ENCODE measurements around the gene MED26.
"Not testable (repeated sequence)": the region's sequence is repeated elsewhere in the genome, so short reads cannot be mapped to it uniquely, and the experiment has no call there.

Gene MED26

DNA sequence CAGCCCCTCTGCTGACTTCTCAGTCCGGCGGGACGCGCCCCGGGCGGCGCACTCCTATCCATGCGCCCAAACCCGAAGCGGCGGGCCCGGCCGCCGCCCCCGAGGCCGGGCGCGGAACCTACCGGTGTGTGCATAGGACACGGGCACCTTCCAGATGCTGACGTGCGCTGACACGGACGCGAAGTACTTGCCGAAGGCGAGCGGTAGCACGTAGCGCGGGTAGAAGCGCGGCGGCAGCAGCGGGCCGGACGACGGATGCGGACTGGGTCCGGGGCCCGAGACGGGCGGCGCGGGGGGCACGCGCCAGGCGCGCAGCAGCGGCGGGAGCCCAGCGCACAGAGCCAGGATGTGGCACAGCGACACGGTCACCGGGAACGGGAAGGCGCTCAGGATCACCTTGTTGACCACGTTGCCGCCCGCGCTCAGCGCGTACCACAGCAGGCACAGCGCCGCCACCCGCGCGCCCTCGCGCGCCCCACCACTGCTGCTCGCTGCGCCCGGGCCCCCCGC is 56.1 kb downstream of the MED26 start:
- DNase-seq: no peak

DNA sequence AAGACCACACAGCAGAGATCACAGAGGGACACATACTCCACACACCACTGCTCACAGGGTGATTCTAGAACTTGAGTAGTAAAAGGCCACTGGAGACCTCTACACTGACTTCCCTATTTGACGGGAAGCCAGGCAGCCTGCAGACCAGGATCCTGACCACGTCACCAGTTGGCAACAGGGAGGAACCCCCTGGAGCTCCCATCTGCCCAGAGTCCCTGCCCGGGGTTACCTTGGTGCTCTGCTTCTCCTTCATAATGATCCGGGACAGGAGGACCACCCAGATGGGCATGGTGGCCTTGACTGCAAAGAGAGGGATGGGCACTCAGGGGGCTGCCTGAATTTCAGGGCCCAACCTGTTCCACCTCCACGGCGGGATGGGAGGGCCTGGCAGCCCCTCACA is 56.7 kb downstream of the MED26 start:
- DNase-seq: no peak

DNA sequence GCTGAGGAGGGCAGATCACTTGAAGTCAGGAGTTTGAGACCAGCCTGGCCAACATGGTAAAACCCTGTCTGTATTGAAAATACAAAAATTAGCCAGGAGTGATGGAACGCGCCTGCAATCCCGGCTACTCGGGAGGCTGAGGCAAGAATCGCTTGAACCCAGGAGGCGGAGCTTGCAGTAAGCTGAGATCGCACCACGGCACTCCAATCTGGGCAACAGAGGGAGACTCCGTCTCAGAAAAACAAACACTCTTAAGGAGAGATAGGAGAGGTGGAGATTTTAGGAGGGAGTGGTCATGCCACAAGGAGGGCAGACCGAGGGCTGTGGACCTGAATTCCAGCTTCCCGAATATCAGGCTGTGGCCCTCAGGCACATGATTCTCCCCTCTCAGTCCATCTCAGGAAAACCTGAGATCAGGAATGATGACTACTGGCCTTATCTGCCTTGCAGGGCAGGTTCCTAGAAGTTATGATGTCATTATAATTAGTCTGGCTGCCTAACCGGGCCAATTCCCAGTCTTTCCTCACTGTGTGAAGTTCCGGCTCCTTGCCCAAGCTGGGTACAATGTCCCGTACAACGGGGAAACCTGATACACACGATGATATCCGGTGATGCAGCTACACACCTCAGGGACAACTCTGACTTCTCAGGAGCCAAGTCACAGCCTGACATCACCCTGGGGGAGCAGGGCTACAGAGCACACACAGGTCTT is 58.2 kb downstream of the MED26 start:
- no peak for DNase-seq

DNA sequence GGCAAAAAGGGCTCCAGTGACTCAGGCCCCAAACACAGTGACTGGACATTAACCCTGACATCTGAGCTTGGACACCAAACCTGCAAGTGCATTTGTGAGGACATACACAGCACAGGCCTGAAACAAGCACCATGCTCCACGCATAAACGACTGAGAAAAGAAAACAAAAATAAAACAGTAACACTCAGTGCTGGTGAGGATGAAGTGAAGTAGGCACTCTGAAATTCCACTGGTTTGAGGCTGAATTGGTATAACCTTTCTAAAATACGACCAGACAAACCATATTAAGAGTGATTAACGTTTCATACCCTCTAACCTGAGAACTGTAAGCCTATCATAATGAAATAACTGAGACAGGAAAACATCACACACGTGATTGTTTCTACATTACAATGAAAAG is 61.3 kb downstream of the MED26 start:
- no peak for DNase-seq

DNA sequence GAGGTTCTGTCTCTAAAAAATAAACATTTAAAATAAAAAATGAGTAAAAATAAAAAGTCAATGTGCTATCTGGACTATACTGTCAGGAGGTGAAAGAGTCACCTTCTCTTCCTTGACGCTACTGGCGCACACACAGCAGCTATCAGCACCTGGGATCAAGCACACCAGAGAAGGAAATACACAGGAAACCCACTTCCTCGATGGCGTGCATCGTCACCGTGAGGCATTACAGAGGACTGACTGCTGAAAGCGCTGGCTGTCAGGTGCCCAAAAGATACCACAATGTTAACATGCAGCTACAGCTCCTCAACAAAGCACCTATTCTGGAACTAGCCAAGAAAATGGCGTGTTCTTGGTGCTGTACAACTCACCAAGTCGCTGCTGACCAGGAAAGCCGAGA is 61.8 kb downstream of the MED26 start:
- no peak for DNase-seq

DNA sequence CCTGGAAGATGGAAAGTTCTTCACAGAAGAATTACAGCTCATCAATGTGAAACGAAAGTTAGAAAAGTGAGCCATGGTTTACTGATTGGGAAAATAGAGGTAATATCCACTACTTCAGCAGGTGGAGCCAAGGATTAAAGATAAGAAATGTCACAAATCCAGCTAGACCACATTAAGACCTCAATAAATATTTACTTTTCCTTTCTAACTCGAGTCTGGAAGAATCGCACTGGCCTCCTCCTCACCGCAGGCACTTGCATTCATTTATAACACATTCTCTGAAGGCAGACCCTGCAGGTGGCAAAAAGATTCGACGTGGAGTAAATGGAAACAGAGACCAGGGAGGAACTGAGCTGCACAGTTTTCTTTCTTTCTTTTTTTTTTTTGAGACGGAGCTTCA is 63.2 kb downstream of the MED26 start:
- no peak for DNase-seq

DNA sequence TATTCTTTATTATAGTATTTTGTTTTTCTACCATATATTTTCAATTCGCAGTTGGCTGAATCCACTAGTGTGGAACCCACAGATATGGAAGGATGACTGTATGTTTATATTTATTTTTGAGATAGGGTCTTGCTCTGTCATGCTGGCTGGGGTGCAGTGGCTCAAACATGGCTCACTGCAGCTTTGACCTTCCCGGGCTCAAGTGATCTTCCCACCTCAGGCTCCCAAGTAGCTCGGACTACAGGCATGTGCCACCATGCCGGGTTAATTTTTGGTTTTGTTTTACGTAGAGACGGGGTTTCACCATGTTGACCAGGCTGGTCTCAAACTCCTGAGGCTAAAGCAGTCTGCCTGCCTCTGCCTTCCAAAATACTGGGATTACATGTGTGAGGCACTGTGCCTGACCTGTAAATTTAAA is 65.4 kb downstream of the MED26 start:
- DNase-seq: no peak

DNA sequence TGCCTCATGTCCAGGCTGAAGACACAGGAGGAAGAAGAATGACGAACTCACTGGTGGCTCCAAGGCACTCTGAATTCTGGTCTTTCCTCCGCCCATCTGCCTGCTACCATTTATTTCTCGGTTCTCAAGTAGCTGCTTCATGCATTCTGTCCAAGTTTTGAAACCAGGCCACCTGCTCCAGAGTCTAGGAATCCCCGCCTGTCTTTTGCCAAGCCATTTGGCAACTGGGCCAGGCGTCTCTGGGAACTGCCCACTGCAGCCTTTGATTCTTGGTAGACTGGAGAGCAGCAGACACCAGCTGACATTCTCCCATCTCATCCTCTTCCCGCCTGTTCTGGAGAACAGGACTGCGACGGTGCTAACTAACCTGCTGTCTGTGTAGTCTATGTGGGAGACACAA is 66.6 kb downstream of the MED26 start:
- no peak for DNase-seq

DNA sequence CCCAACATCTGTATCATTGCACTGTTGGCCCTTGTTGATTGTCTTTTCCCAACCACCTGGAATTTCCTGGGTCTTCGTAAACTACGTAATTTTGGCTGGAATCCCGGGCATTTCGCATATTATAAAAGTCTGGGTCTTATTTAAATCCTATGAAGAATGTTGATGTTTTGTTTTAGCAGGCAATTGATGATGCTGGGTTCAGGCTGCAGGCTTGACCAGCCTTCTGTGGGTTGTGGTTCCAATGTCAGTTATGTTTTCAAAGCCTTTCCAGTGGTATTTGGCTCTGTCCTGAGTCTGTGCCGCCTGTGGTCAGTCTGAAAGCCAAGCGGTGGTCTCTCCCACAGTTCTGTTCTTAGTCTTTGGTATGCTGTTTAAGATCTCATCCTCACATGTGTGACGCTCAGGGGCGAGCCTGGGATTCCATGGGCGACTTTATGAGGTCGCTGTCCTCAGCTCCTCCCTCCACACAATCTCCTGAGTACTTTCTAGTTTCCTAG is 68.2 kb downstream of the MED26 start:
- no peak for DNase-seq

DNA sequence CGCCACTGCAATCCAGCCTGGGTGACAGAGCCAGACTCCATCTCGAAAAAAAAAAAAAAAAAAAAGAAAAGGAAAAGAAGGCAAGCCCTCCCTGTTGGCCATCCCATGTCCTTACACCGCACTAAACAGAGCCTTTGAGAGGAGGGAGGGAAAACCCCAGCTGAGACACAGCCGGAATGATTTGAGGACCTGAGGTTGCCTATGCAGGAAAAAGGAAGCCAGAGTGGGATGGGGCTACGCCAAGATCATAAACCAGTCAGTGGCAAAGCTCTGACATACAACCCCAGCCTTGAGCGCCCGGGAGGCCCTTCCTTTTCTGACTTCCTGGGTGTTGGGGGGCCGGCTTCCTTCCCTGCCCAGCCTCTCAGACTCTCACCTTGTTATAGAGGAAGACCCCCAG is 73.2 kb downstream of the MED26 start:
- DNase-seq: no peak

DNA sequence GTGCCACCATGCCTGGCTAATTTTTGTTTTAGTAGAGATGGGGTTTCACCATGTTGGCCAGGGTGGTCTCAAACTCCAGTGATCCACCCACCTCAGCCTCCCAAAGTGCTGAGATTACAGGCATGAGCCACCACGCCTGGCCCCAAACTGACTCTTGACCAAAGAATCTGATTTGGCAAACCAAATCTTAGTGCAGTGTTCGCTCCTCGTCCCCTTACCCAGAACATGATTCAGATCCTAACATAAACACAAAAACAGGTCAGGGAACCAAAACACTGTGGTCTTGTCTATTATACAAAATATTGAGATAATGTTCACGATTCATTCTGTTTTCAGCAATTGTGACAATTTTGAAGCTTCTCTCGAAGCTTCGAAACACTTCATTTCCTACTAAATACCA is 76.1 kb downstream of the MED26 start:
- not testable (repeated sequence) for DNase-seq

DNA sequence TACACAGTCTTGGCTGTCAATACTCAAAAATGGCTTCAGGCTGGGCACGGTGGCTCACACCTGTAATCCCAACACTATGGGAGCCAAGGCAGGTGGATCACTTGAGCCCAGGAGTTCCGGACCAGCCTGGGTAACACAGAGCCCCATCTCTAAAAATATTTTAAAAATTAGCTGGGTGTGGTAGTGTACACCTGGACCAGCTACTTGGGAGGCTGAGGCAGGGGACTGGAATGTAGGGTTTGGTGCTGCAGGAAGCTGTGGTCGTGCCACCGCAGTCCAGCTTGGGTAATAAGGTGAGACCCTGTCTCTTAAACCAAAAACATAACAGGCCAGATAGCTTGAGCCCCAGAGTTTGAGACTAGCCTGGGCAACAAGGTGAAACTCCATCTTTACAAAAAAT is 79.0 kb downstream of the MED26 start:
- no peak for DNase-seq

DNA sequence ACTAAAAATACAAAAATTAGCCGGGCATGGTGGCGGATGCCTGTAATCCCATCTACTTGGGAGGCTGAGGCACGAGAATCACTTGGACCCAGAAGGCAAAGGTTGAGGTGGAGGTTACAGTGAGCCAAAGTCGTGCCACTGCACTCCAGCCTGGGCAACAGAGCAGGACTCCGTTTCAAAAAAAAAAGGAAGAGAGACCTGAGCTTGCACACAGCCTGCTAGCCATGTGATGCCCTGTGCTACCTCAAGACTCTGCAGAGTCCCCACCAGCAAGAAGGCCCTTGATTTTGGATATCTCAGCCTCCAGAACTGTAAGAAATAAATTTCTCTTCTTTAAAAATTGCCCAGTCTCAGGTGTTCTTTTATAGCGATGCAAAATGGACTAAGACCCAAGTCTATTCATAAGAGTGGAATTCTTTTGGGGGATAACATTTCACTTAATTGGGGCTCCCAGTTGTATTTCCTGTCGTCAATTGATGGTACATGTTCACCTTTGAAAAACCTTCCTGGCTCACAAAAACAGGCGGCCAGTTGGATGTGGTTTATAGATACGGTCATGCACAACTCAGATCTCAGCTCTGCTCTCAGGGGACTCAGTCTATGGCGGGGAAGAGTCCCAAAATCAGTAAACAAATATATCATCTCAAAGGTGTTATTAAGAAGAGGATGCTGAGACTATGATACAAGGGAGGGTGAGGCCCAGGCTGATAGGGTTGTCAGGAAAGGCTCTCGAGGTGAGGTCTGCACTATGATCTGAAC is 83.4 kb downstream of the MED26 start:
- no peak for DNase-seq

DNA sequence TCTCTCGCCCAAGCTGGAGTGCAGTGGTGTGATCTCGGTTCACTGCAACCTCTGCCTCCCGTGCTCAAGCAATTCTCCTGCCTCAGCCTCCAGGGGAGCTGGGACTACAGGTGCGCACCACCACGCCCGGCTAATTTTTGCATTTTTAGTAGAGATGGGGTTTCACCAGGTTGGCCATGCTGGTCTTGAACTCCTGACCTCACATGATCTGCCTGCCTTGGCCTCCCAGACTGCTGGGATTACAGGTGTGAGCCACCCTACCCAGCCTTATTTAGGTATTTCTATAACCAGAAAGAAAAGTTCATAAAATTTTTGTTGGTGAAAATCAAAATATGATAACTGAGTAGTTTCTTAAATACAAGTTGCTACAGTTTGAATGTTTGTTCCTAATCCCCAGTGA is 84.3 kb downstream of the MED26 start:
- DNase-seq: not testable (repeated sequence)

DNA sequence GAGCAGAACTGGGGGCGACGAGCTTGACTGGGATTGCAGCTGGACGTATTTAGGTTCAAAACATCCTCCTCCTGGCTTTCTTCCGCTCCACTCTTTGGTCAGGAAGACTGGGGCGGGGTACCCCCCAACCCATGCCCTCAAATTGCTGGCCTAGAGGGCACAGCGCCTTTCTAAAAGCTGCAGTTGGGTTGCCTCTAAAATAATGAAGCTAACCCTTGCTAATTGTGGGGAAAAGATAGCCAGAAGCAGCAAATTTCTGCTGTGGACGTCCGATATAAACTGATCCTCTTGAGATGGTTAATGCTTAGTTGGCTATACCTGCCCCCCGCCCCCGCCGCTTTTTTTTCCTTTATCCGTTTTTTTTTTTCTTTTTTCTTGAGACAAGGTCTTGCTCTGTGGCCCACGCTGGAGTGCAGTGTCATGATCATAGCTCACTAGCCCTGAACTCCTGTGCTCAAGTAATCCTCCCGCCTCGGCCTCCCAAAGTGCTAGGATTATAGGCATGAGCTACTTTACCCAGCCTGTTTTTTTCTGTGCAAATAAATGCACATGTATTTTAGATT is 85.0 kb downstream of the MED26 start:
- no peak for DNase-seq

DNA sequence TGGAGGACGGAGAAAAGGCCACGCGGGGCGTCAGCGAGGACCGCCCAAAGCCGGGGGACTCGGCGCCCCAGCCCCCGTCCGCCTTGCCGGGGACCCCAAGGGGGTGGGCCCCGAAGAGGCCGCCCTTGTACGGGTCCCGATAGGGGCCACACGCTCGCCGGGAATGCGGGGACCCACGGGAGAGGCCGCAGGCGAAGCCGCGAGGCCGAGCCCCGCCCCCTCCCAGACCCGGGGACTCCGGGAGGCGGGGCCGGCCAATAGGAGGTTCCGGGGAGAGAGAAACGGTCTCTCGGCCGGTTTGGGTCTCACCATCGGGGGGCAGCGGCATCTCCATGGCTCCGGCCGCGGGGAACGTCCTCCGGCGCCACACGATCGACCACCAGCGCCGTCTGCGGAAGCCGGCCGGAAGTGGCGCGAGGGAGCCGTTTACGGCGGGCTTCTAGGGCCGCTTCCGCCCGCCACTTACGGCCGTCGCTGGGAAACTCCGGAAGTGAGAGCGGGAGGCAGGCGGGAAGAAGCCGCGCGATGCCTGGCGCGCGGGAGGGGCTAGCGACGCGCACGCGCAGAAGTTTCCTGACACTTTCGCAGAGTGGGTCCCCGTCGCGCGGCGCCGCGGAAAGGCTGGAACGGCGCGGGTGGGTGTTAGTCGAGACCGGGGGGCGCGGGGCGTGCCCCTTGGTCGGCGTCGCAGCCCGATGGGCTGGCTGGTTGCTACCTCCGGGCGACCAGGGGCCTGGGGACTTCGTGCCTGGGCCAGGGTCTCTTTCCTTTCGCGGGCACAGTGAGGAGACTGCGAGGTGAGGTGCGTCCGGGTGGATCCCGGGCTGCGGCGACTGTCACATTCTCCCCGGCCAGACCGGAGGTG is 85.7 kb downstream of the MED26 start, which contains the start of gene CHERP:
CHERP (minus strand) TSS at position 393 of the 865 bp plus-strand sequence; CDS start at position 334, 59 bp downstream.
- peak; percentile 43 for DNase-seq

DNA sequence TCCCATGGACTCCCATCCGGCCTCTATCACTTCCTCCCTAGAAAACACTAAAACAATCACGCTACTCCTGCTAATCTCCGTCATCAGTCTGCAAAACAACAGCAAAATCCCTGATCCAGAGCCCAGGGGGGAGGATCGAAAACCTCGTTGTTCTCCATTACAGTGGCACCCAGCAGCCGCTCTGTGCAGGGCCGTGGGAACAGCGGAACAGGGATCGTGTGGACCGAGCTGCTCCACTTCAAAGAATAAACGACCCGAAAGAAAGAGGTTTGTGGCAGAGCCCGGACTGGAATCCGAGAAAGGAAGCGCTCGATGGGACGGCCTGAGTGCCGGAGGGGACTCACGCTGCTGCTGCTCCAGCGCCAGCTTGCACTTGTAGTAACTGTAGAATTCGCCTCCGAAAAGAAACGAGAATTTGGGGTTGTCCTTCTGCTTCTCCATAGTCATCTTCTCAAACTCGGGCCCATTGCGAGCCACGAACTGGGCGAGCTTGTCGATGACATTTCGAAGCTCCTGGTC is 86.4 kb downstream of the MED26 start:
- no peak for DNase-seq

DNA sequence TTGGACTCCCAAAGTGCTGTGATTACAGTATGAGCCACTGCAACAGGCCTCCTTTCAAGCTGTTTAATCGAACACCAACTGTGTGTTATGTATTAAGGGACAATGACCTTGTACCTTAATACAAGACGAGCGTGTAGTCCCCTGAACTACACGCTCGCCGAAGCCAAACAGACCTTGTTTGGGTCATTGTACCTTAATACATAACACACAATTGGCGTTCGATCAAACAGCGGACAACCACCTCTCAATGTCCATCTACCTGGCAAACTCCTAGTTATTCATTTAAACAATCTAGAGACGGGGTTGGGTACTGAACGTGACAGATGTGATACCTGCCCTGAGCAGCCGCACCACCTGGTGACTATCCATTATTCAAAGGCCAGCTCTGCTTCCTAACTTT is 87.1 kb downstream of the MED26 start:
- no peak for DNase-seq

DNA sequence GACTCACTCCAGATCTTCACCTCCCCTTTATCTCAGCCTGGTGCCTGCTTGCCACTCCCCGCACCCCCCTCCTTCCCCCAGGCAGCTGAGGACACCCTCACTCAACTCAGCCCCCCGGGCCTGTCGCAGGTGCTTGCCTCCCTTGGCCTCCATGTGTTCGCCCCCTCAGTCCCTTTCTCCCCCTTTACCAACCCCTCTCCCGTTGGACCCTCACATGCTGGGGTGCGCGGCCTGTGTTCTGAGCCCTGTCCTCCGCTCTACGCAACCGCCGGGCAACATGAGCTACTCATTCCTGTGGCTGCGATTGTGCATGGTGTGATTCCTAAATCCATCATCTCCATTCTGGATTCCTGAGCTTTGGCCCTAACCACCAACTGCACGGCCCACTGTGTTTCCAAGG is 90.9 kb downstream of the MED26 start:
- DNase-seq: no peak

DNA sequence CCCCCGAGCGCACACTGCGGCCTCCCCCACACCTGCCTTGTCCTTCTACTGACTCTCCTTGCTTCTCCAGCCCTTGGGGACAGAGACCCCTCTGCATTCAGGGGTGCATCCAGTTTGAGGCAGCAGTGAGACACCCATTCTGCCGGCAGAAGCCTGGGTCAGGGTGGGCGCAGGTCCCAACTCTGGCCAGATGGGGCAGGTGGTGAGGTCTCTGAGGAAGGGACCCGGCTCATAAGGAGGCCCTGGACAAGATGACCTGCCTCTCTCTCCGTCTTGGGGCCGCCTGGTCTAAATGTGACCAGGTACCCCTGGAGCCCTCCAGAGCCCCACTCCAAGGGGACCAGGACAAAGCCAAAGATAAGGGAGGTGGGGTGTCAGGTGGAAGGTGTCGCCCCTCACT is 91.9 kb downstream of the MED26 start:
- no peak for DNase-seq

DNA sequence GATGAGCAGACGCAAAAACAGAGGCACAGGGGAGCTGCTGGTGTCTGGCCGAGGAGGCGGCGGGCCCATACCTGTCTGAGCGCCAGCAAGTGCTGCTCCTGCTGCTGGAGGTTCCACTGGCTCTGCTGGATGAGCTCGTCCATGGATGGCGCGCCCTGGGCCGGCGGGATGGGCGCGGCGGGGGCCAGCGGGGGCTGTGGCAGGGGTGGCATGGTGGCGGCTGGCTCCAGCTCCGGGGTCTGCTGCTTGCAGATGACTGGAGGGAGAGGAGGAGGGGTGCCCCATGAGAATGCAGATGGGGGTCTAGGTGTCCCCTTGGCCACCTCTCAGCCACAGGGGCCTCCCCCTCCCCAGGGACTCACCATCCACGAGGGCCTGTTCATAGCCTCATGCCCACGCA is 92.6 kb downstream of the MED26 start:
- DNase-seq: no peak

DNA sequence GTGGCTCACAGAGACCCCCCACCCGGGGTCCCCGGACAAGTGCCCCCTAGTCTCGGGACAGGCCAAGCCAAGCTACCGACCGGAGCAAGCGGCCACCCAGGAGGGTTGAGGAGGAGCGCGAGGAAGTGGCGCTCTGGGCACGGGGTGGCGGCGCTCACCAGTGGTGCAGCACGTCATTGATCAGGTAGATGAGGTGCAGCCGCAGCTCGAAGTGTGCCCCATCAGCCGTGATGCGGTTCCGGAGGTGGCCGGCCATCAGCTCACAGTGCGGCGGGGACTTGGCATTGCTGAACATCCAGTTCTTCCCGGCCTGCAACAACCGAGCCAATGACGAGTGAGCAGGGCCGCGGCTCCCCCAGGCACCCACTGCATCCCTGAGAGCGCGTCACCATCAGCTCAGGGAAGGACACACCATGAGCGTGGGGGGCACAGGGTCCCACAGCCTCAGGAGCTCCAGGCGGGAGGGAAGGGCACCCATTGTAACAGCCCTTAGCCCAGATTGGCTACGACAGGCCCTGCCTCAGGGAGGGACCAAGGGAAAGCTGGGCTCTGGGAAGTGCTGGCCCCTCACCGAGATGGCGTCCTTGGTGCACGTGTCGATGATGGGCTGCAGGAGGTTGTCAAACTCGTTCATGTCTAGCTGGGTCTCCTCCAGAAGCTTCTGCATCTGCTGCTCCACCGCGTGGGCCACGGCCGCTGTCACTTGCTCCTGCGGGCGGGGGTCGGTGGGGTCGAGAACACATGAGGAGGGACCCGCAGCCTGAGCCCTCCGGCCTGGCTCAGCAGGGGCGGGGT is 95.4 kb downstream of the MED26 start:
- DNase-seq: no peak
